Coronary artery (tissue), 2 donors: Measurements from ENCODE around the gene PCDHA13.

Source experiments
- DNase-seq: peaks from one replicate; pipeline ENCODE4 v3.0.0-alpha.2; 2017; ENCODE audit warnings: low spot score
- H3K27ac ChIP-seq, 2 donors: fragments of 200-600 bp; sonication (generic); one replicate each; pipeline ENCODE4 v1.5.1; 2016 to 2019
- H3K4me3 ChIP-seq: fragments of 200-600 bp; sonication (generic); 2 replicates; pipeline ENCODE4 v1.5.1; 2016; ENCODE audit warnings: mild to moderate bottlenecking, moderate library complexity
- CTCF ChIP-seq: fragments of 200-600 bp; sonication (generic); IDR thresholded peaks from one replicate; pipeline ENCODE4 v1.5.1; 2019; ENCODE audit warnings: antibody characterized with exemption

PCDHA13 gene

GRCh38 chr5:140926443-140927227 lies 44.7 kb downstream of the PCDHA13 start:
- peak; percentile 67 for TF ChIP-seq CTCF
- Histone ChIP-seq H3K27ac (peak overlapping the region in 1 of 2 donors; percentile 36), H3K4me3 (peak overlapping the region; percentile 75)
- DNase-seq: peak; percentile 83

GRCh38 chr5:140927228-140927573 lies 45.3 kb downstream of the PCDHA13 start:
- peak overlapping the region; percentile 75 for H3K4me3 ChIP-seq
- no peak for TF ChIP-seq CTCF
- peak overlapping the region in 1 of 2 donors; percentile 36 for H3K27ac ChIP-seq
- no peak for DNase-seq
